ENCODE measurements around the gene CA10. TPM values are rescaled to one million over a fixed set of nuclear protein-coding genes. Genes with fewer than 3 reads are reported as not detected.

Gene CA10
- total RNA-seq, 1 donor from 2014 or later: 2.2 TPM

DNA sequence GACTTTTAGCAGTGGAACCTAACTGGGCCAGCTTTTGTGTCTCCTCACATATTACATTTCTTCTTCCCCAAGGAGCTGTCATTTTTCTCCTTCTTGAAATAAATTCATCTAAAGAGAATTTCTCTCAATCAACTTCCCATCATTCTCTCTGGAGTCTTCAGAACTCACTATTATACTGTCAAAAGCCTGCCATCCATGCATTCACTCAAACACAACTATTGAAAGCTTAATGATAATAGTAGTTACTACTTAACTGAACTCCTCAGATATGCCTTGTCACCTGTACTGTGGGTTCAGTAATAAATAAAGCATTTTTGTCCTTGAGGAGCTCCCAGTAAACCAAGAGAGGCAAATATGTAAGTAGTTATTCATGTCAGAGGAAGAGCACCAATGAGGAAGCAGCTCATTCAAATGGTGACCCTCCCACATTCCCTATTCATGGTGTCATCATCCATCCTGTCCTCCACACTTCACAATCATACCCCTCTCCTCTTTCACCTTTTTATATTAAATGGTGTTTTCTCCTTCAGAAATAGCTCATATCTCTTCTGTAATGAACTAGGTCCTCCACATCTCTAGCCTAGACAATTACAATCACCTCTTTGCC is 162.6 kb downstream of the CA10 start:
- Mint-ChIP-seq H3K4me1 (ENCODE audit: unreplicated experiment) (no peaks in the 10 kb centered on the region), H3K4me3 (no peak overlapping the region), H3K9me3 (no peaks in the 10 kb centered on the region), H3K36me3 (no peaks in the 10 kb centered on the region), H3K27me3 (peaks cover 4% of the 10 kb centered on the region), H3K27ac (no peak overlapping the region)
- TF ChIP-seq, protein P1, sequence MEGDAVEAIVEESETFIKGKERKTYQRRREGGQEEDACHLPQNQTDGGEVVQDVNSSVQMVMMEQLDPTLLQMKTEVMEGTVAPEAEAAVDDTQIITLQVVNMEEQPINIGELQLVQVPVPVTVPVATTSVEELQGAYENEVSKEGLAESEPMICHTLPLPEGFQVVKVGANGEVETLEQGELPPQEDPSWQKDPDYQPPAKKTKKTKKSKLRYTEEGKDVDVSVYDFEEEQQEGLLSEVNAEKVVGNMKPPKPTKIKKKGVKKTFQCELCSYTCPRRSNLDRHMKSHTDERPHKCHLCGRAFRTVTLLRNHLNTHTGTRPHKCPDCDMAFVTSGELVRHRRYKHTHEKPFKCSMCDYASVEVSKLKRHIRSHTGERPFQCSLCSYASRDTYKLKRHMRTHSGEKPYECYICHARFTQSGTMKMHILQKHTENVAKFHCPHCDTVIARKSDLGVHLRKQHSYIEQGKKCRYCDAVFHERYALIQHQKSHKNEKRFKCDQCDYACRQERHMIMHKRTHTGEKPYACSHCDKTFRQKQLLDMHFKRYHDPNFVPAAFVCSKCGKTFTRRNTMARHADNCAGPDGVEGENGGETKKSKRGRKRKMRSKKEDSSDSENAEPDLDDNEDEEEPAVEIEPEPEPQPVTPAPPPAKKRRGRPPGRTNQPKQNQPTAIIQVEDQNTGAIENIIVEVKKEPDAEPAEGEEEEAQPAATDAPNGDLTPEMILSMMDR (conservative IDR thresholded peaks at IDR 0.05): no peak
- no peak for DNase-seq (ENCODE audit: extremely low spot score, unreplicated experiment)

DNA sequence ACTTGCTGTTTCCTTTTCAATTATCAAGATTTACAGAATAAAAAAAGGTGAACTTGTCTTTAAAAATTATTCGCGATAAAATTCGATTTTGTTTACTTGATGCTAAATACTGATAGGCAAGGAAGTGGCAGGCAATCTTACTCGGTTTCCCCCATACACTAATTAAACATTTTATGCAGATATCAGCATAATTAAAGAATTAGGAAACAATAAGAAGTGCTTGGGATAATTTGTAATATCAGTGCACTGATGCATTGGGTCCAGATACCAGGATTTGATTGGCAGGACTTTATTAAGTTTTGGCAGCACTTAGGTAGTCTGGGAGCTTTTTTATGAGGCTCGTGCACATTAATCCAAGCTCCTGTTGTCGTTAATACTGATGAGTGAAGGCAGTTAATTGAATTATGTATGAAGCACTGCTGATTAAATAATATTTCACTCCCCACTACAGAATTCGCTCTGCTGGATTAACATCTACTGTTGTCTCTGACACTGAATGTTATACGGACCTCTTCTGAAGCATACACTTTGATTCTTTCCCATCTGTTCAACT is 165.6 kb downstream of the CA10 start:
- Mint-ChIP-seq H3K4me1 (ENCODE audit: unreplicated experiment) (no peaks in the 10 kb centered on the region), H3K36me3 (no peaks in the 10 kb centered on the region), H3K27ac (no peak overlapping the region), H3K4me3 (no peak overlapping the region), H3K27me3 (peaks cover 4% of the 10 kb centered on the region), H3K9me3 (no peaks in the 10 kb centered on the region)
- DNase-seq (ENCODE audit: extremely low spot score, unreplicated experiment): no peak
- TF ChIP-seq, protein P1 (conservative IDR thresholded peaks at IDR 0.05): no peak

DNA sequence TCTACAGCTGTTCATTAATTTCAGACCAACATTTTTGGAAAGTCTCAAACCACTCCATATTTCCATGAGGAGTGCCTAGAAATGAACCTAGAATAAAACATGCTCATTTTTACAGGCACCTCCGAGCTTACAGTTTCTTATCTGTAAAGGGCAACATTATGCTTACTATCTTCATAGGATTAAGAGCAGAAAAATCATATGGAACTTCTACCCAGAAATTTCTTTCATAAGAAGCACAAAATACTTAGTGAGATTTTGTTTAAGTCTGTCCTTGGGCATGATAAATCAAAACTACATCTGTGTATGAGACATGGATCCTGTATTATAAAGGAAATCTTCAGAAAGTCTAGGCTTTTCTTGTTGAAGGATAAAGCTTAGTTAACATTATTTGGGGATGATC is 187.4 kb downstream of the CA10 start:
- Mint-ChIP-seq H3K4me1 (ENCODE audit: unreplicated experiment) (no peaks in the 10 kb centered on the region), H3K4me3 (no peak overlapping the region), H3K27ac (no peak overlapping the region), H3K27me3 (peaks cover 2% of the 10 kb centered on the region), H3K9me3 (no peaks in the 10 kb centered on the region), H3K36me3 (no peaks in the 10 kb centered on the region)
- TF ChIP-seq, protein P1 (conservative IDR thresholded peaks at IDR 0.05): no peak
- DNase-seq (ENCODE audit: extremely low spot score, unreplicated experiment): no peak

DNA sequence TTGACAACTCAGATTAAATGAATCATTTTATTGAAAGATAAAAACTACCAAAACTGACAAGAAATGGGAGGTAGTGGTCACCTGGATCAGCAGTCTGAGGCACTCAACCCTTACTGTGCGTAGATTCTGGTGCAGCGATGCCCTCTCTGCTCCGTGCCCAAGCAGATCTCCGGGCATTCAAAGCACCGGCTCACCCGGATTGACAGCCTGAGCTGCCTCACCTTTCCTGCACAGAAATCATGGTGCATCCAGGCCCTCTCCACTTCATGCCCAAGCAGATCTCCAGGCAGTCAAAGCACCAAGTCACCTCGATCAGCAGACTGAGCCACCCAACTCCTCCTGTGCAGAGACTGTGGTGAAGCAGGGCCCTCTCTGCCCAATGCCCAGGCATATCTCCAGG is 196.8 kb downstream of the CA10 start:
- Mint-ChIP-seq H3K27ac (no peak overlapping the region), H3K36me3 (no peaks in the 10 kb centered on the region), H3K27me3 (peaks cover 5% of the 10 kb centered on the region), H3K9me3 (peaks cover 7% of the 10 kb centered on the region), H3K4me1 (ENCODE audit: unreplicated experiment) (peaks cover 4% of the 10 kb centered on the region), H3K4me3 (no peak overlapping the region)
- no peak for DNase-seq (ENCODE audit: extremely low spot score, unreplicated experiment)
- TF ChIP-seq, protein P1 (conservative IDR thresholded peaks at IDR 0.05): no peak

DNA sequence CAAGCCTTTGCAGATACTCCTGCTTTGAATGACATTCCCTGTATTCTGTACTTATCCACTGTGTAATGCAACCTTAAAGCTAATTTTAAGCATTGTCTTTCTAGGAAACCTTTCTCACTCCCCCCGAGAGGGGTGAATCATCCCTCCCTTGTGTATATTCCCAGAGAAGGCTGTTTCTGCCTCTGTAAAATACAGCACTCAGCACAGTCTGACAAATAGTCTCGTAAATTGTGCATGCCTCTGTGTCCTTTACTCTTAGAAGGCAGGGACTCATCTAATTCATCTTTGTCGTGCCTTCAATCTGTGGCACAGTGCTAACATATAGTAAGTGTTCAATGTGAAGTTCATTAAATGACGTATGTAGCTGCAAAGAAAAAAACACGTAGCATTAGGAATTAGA is 200.7 kb downstream of the CA10 start:
- H3K9me3 Mint-ChIP-seq: no peaks in the 10 kb centered on the region
- H3K4me3 Mint-ChIP-seq: no peak overlapping the region
- H3K27me3 Mint-ChIP-seq: peaks cover 4% of the 10 kb centered on the region
- peaks cover 4% of the 10 kb centered on the region for H3K4me1 Mint-ChIP-seq (ENCODE audit: unreplicated experiment)
- no peaks in the 10 kb centered on the region for H3K36me3 Mint-ChIP-seq
- H3K27ac Mint-ChIP-seq: no peak overlapping the region
- TF ChIP-seq, protein P1 (conservative IDR thresholded peaks at IDR 0.05): no peak
- no peak for DNase-seq (ENCODE audit: extremely low spot score, unreplicated experiment)

Data from type B pancreatic cell (in vitro differentiated cells).